HepG2 (cell line): ENCODE data around the gene QSOX1. TPM values are rescaled to one million over a fixed set of nuclear protein-coding genes. Genes with fewer than 3 reads are reported as not detected.

Experiments
- ATAC-seq: fragments of 200-7000 bp; cut with Tn5 transposase; 3 replicates; pipeline ENCODE4 v1.9.1; 2020; ENCODE audit warnings: mild to moderate bottlenecking, moderate library complexity
- BruUV-seq: library from RNA; stranded (reverse); fragments of 400-500 nt; replicated peaks from 2 replicates; lab custom pipeline; 2021; lab: Mats Ljungman, UMichigan
- CTCF ChIA-PET: fragments of 300-600 bp; formaldehyde crosslinking; extraction: SDS; loops from one replicate; lab custom pipeline; 2021; ENCODE audit warnings: low total read pairs, inconsistent platforms, low intra/inter-chr PET ratio; lab: Yijun Ruan, JAX
- POLR2A ChIA-PET: fragments of 350-600 bp; sonication (Branson Sonifier 250); formaldehyde crosslinking; loops from one replicate; lab custom pipeline; 2020; ENCODE audit warnings: antibody characterized with exemption, inconsistent platforms; lab: Yijun Ruan, JAX
- DNase-seq: peaks from one replicate; pipeline ENCODE4 v3.0.0-alpha.2; 2015; ENCODE audit warnings: low spot score
- FAIRE-seq: peaks from 3 replicates; lab custom pipeline; 2011; peaks lifted over from hg19 to GRCh38; lab: Jason Lieb, UNC
- H2AFZ ChIP-seq: one replicate; pipeline ENCODE4 v1.6.1; 2011; ENCODE audit warnings: low read length, inconsistent platforms
- H3K27ac ChIP-seq: fragments of 300-600 bp; 3 replicates; pipeline ENCODE4 v1.8.0; 2011; ENCODE audit warnings: mixed run types, mild to moderate bottlenecking, mixed read lengths, low read length, inconsistent platforms; ENCODE audit not compliant: insufficient read depth; ENCODE audit errors: extremely low read length
- H3K27me3 ChIP-seq, 2 experiments: fragments of 200-600 bp in 1 of 2; 2 replicates in 1 of 2; 3 replicates in 1 of 2; pipeline versions ENCODE4 v1.6.0 to v1.8.0; 2011; ENCODE audit warnings: low read length in 2 of 2, mild to moderate bottlenecking in 2 of 2, moderate library complexity in 2 of 2, inconsistent platforms in 1 of 2; ENCODE audit not compliant: insufficient read depth in 2 of 2, control insufficient read depth in 1 of 2
- H3K36me3 ChIP-seq, 2 experiments: fragments of 200-600 bp in 1 of 2; replicated peaks in 1 of 2; 2 replicates in 1 of 2; 3 replicates in 1 of 2; pipeline versions ENCODE4 v1.5.1 to v1.8.0; 2011; ENCODE audit warnings: low read length in 2 of 2, inconsistent platforms in 1 of 2; ENCODE audit not compliant: insufficient read depth in 2 of 2, control insufficient read depth in 1 of 2
- H3K4me1 ChIP-seq: 2 replicates; pipeline ENCODE4 v1.5.1; 2012; ENCODE audit warnings: low read length, inconsistent platforms; ENCODE audit not compliant: insufficient read depth
- H3K4me2 ChIP-seq: 2 replicates; pipeline ENCODE4 v1.6.0; 2011; ENCODE audit warnings: low read depth, low read length, inconsistent platforms
- H3K4me3 ChIP-seq, 3 experiments: fragments of 200-600 bp in 1 of 3; sonication (generic), shearing (Covaris generic) in 1 of 3; replicated peaks in 1 of 3; 2 replicates each; pipeline ENCODE4 v1.5.1; 2011 to 2016; ENCODE audit warnings: low read length in 3 of 3, inconsistent platforms in 2 of 3, low read depth in 2 of 3, mild to moderate bottlenecking in 2 of 3, control low read depth in 1 of 3, mixed read lengths in 1 of 3; ENCODE audit not compliant: insufficient read depth in 1 of 3
- H3K79me2 ChIP-seq: one replicate; pipeline ENCODE4 v1.6.1; 2011; ENCODE audit warnings: low read length, inconsistent platforms; ENCODE audit not compliant: insufficient read depth
- H3K9ac ChIP-seq: 2 replicates; pipeline ENCODE4 v1.6.0; 2011; ENCODE audit warnings: mild to moderate bottlenecking, low read depth, low read length, inconsistent platforms; ENCODE audit not compliant: insufficient read depth
- H3K9me3 ChIP-seq: 2 replicates; pipeline ENCODE4 v1.5.1; 2012; ENCODE audit warnings: mild to moderate bottlenecking, low read length
- H4K20me1 ChIP-seq: 2 replicates; pipeline ENCODE4 v1.6.0; 2011; ENCODE audit warnings: inconsistent platforms, mild to moderate bottlenecking, low read length, moderate library complexity; ENCODE audit not compliant: insufficient read depth
- ARID4A ChIP-seq: sonication (generic); formaldehyde crosslinking; IDR thresholded peaks from 2 replicates; pipeline ENCODE4 v1.5.0; 2020; ENCODE audit warnings: mild to moderate bottlenecking, missing genetic modification reagents, borderline replicate concordance
- FOXM1 ChIP-seq: sonication (generic); formaldehyde crosslinking; IDR thresholded peaks from 2 replicates; pipeline ENCODE4 v1.5.0; 2020; ENCODE audit warnings: missing genetic modification reagents
- JUNB ChIP-seq: sonication (generic); formaldehyde crosslinking; IDR thresholded peaks from 2 replicates; pipeline ENCODE4 v1.8.0; 2022; ENCODE audit warnings: missing genetic modification reagents, mild to moderate bottlenecking, borderline replicate concordance
- NAIF1 ChIP-seq: sonication (generic); formaldehyde crosslinking; IDR thresholded peaks from 2 replicates; pipeline ENCODE4 v1.5.0; 2020; ENCODE audit warnings: mild to moderate bottlenecking, missing genetic modification reagents, borderline replicate concordance
- RAD21 ChIP-seq: fragments of 450-650 bp; formaldehyde crosslinking; IDR thresholded peaks from 2 replicates; pipeline ENCODE4 v1.5.0; 2020; ENCODE audit warnings: mild to moderate bottlenecking
- REPIN1 ChIP-seq: sonication (generic); formaldehyde crosslinking; IDR thresholded peaks from 2 replicates; pipeline ENCODE4 v1.8.0; 2022; ENCODE audit warnings: missing genetic modification reagents, low read depth, mild to moderate bottlenecking, borderline replicate concordance
- SYNCRIP ChIP-seq: fragments of 200-400 bp; formaldehyde crosslinking; IDR thresholded peaks from 2 replicates; pipeline ENCODE4 v1.6.1; 2018; ENCODE audit warnings: mild to moderate bottlenecking, low read depth, low read length; ENCODE audit not compliant: insufficient read depth
- ZBTB7B ChIP-seq: sonication (generic); formaldehyde crosslinking; IDR thresholded peaks from 2 replicates; pipeline ENCODE4 v1.4.0; 2020; ENCODE audit warnings: missing genetic modification reagents
- ZNF230 ChIP-seq: sonication (generic); formaldehyde crosslinking; IDR thresholded peaks from 2 replicates; pipeline ENCODE4 v1.4.0; 2020; ENCODE audit warnings: mild to moderate bottlenecking, missing genetic modification reagents
- ZNF30 ChIP-seq: sonication (generic); formaldehyde crosslinking; IDR thresholded peaks from 2 replicates; pipeline ENCODE4 v1.5.0; 2020; ENCODE audit warnings: mild to moderate bottlenecking, missing genetic modification reagents
- ZNF350 ChIP-seq: sonication (generic); formaldehyde crosslinking; IDR thresholded peaks from 2 replicates; pipeline ENCODE4 v1.4.0; 2020; ENCODE audit warnings: mild to moderate bottlenecking, low read depth, missing genetic modification reagents, borderline replicate concordance
- ZNF557 ChIP-seq: sonication (generic); formaldehyde crosslinking; IDR thresholded peaks from 2 replicates; pipeline ENCODE4 v1.4.0; 2020; ENCODE audit warnings: missing genetic modification reagents
- ZNF652 ChIP-seq: IDR thresholded peaks from 2 replicates; pipeline ENCODE4 v1.6.1; 2016; ENCODE audit warnings: low read depth, borderline replicate concordance
- WGBS: methylation state at CpG from one replicate; pipeline ENCODE4 v1.1.6; 2017; ENCODE audit warnings: low lambda C conversion rate; 5-methylcytosine and 5-hydroxymethylcytosine counted together
- in situ Hi-C: cut with HindIII; loops from 2 replicates; pipeline ENCODE4 v1.10.0; 2017; ENCODE audit warnings: low pct_unique_long_range_greater_than_20kb; ENCODE audit not compliant: extremely low pct_ligation_motif_present
- intact Hi-C: fragments of 100-400 bp; cut with micrococcal nuclease; formaldehyde crosslinking; loops from one replicate; pipeline ENCODE4 v1.10.0; 2022; ENCODE audit not compliant: unreplicated experiment
- polyA plus RNA-seq, 8 experiments: library from polyadenylated mRNA; depleted of rRNA in 3 of 8; stranded (reverse) in 7 of 8; unstranded in 1 of 8; fragments of >200 nt; fragmentation: Illumina TruSeq in 4 of 8; extraction: Trizol in 4 of 8; gene quantifications; 2 replicates each; pipeline versions ENCODE4 v1.2.1 to v1.2.3, GENCODE V29; 2011 to 2016; ENCODE audit warnings: low read depth in 4 of 8, missing spikeins in 1 of 8, mixed read lengths in 1 of 8; ENCODE audit not compliant: insufficient read depth in 1 of 8
- total RNA-seq, 5 experiments: library from RNA; depleted of rRNA; stranded (reverse); fragments of >200 nt; fragmentation: Illumina TruSeq; extraction: Trizol; gene quantifications; 2 replicates each; pipeline ENCODE4 v1.2.3, GENCODE V29; 2016; ENCODE audit warnings: low read depth in 1 of 5
- TF ChIP-seq, protein P1 (sequence below): fragments of 450-650 bp; IDR thresholded peaks from 2 replicates; pipeline ENCODE4 v1.6.1; 2017; ENCODE audit warnings: mild to moderate bottlenecking
- TF ChIP-seq, protein P2 (sequence below): sonication (generic); formaldehyde crosslinking; IDR thresholded peaks from 2 replicates; pipeline ENCODE4 v1.4.0; 2020; ENCODE audit warnings: mild to moderate bottlenecking, low read depth, missing genetic modification reagents

Gene QSOX1
- total and polyA plus RNA-seq, 2 of the 13 experiments (the other 11 are each of a cell fraction or from before 2014, with no cell fraction given), result 6.8 to 40.2 TPM

- in situ Hi-C loops, result loop anchor here (5.0 to 10.0 kb wide), 3 partner anchors 79 to 301 kb away; no protein-coding TSS in a partner anchor
Measured at GRCh38 chr1:180185971-180186645, 31.4 kb downstream of the QSOX1 start.

More at GRCh38 chr1:180185971-180186645, 31.4 kb downstream of the QSOX1 start:
- no peak overlapping the region for H2AFZ ChIP-seq
- H3K9ac ChIP-seq, result no peak overlapping the region
- no peak for TF ChIP-seq ZBTB7B (CRISPR knock-in tag)
- no peak for TF ChIP-seq ARID4A (CRISPR knock-in tag)
- TF ChIP-seq, protein P1, sequence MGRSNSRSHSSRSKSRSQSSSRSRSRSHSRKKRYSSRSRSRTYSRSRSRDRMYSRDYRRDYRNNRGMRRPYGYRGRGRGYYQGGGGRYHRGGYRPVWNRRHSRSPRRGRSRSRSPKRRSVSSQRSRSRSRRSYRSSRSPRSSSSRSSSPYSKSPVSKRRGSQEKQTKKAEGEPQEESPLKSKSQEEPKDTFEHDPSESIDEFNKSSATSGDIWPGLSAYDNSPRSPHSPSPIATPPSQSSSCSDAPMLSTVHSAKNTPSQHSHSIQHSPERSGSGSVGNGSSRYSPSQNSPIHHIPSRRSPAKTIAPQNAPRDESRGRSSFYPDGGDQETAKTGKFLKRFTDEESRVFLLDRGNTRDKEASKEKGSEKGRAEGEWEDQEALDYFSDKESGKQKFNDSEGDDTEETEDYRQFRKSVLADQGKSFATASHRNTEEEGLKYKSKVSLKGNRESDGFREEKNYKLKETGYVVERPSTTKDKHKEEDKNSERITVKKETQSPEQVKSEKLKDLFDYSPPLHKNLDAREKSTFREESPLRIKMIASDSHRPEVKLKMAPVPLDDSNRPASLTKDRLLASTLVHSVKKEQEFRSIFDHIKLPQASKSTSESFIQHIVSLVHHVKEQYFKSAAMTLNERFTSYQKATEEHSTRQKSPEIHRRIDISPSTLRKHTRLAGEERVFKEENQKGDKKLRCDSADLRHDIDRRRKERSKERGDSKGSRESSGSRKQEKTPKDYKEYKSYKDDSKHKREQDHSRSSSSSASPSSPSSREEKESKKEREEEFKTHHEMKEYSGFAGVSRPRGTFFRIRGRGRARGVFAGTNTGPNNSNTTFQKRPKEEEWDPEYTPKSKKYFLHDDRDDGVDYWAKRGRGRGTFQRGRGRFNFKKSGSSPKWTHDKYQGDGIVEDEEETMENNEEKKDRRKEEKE, result no peak
- no peak for TF ChIP-seq RAD21 (CRISPR knock-in tag)
- no peak for TF ChIP-seq NAIF1 (CRISPR knock-in tag)
- no peak for TF ChIP-seq REPIN1 (CRISPR knock-in tag)
- TF ChIP-seq ZNF350 (CRISPR knock-in tag), result no peak
- no peak for TF ChIP-seq ZNF230 (CRISPR knock-in tag)
- TF ChIP-seq, protein P2, sequence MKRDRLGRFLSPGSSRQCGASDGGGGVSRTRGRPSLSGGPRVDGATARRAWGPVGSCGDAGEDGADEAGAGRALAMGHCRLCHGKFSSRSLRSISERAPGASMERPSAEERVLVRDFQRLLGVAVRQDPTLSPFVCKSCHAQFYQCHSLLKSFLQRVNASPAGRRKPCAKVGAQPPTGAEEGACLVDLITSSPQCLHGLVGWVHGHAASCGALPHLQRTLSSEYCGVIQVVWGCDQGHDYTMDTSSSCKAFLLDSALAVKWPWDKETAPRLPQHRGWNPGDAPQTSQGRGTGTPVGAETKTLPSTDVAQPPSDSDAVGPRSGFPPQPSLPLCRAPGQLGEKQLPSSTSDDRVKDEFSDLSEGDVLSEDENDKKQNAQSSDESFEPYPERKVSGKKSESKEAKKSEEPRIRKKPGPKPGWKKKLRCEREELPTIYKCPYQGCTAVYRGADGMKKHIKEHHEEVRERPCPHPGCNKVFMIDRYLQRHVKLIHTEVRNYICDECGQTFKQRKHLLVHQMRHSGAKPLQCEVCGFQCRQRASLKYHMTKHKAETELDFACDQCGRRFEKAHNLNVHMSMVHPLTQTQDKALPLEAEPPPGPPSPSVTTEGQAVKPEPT, result no peak
- TF ChIP-seq ZNF557 (CRISPR knock-in tag), result no peak
- no peak for TF ChIP-seq ZNF652
- no peak for TF ChIP-seq FOXM1
- TF ChIP-seq SYNCRIP, result no peak
- no peak for TF ChIP-seq JUNB (CRISPR knock-in tag)
- TF ChIP-seq ZNF30 (CRISPR knock-in tag), result no peak
- H3K4me2 ChIP-seq, result no peak overlapping the region
- intact Hi-C loops, result loop anchor here (10.0 kb wide), 1 partner anchor 59 kb away; no protein-coding TSS in a partner anchor
- no peaks in the 10 kb centered on the region for H4K20me1 ChIP-seq
- no peaks in the 10 kb centered on the region for H3K79me2 ChIP-seq
- no peak for FAIRE-seq
- no TSS peak for BruUV-seq
- H3K4me3 ChIP-seq, result no peak overlapping the region
- H3K9me3 ChIP-seq, result no peaks in the 10 kb centered on the region
- 82% methylated on average over 9 of the region's 9 CpGs for WGBS
- no peaks in the 10 kb centered on the region for H3K27me3 ChIP-seq
- DNase-seq, result no peak
- ATAC-seq, result no peak
- ChIA-PET CTCF (interaction anchor here (1.2 kb wide), 1 partner anchor 67 kb away, joined by 3 read pairs; no protein-coding TSS in a partner anchor), POLR2A (no interaction called here)
- H3K36me3 ChIP-seq, result no peaks in the 10 kb centered on the region
- H3K4me1 ChIP-seq, result no peaks in the 10 kb centered on the region
- no peak overlapping the region for H3K27ac ChIP-seq
